IMR-90 (cell line): ENCODE measurements around the gene KRTAP19-6. TPM values are rescaled to one million over a fixed set of nuclear protein-coding genes. Genes with fewer than 3 reads are reported as not detected.
"Not testable (repeated sequence)": the region's sequence is repeated elsewhere in the genome, so short reads cannot be mapped to it uniquely, and the experiment has no call there.

Source experiments
- ATAC-seq: fragments of 200-7000 bp; cut with Tn5 transposase; 2 replicates; pipeline ENCODE4 v1.9.1; 2020; ENCODE audit warnings: low read depth, mild to moderate bottlenecking, moderate library complexity
- BruUV-seq: library from RNA; stranded (reverse); fragments of 400-500 nt; replicated peaks from 2 replicates; lab custom pipeline; 2021; lab: Mats Ljungman, UMichigan
- CTCF ChIA-PET: fragments of 300-600 bp; formaldehyde crosslinking; extraction: SDS; loops from one replicate; lab custom pipeline; 2021; ENCODE audit warnings: antibody characterized with exemption; lab: Yijun Ruan, JAX
- POLR2A ChIA-PET: fragments of 300-600 bp; sonication (Branson Sonifier 250); formaldehyde crosslinking; loops from one replicate; lab custom pipeline; 2022; ENCODE audit warnings: antibody characterized with exemption; ENCODE audit not compliant: unreplicated experiment; lab: Charles Lee
- DNase-seq: peaks from one replicate; pipeline ENCODE4 v3.0.0; 2013
- H2AFZ ChIP-seq: replicated peaks from 2 replicates; pipeline ENCODE3; 2013; ENCODE audit warnings: low read length, mild to moderate bottlenecking; ENCODE audit not compliant: poor library complexity
- H2AK5ac ChIP-seq: 2 replicates; pipeline ENCODE4 v1.6.1; 2013; ENCODE audit warnings: low read depth, low read length, inconsistent platforms
- H2AK9ac ChIP-seq: replicated peaks from 2 replicates; pipeline ENCODE3; 2013; ENCODE audit warnings: mild to moderate bottlenecking, low read depth, low read length, moderate library complexity; ENCODE audit not compliant: poor library complexity
- H2BK120ac ChIP-seq: 2 replicates; pipeline ENCODE4 v1.6.1; 2013; ENCODE audit warnings: low read depth, low read length, inconsistent platforms
- H2BK15ac ChIP-seq: 3 replicates; pipeline ENCODE4 v1.6.1; 2013; ENCODE audit warnings: low read depth, low read length, inconsistent platforms
- H2BK20ac ChIP-seq: 2 replicates; pipeline ENCODE4 v1.6.1; 2013; ENCODE audit warnings: low read depth, mild to moderate bottlenecking, inconsistent platforms, low read length, moderate library complexity
- H2BK5ac ChIP-seq: 2 replicates; pipeline ENCODE4 v1.6.1; 2013; ENCODE audit warnings: mild to moderate bottlenecking, low read depth, low read length, inconsistent platforms; ENCODE audit not compliant: poor library complexity, severe bottlenecking
- H3K14ac ChIP-seq: replicated peaks from 2 replicates; pipeline ENCODE4 v1.6.1; 2013; ENCODE audit warnings: low read depth, low read length, inconsistent platforms
- H3K18ac ChIP-seq: 2 replicates; pipeline ENCODE4 v1.6.1; 2013; ENCODE audit warnings: low read depth, low read length, control low read depth
- H3K23ac ChIP-seq: 2 replicates; pipeline ENCODE4 v1.6.1; 2013; ENCODE audit warnings: low read depth, low read length, inconsistent platforms
- H3K27ac ChIP-seq: 2 replicates; pipeline ENCODE4 v1.5.1; 2013; ENCODE audit warnings: mild to moderate bottlenecking, control low read depth, low read length; ENCODE audit not compliant: insufficient read depth
- H3K27me3 ChIP-seq: 2 replicates; pipeline ENCODE4 v1.6.1; 2013; ENCODE audit warnings: low read length; ENCODE audit not compliant: control insufficient read depth, insufficient read depth
- H3K36me3 ChIP-seq: 2 replicates; pipeline ENCODE4 v1.6.1; 2013; ENCODE audit warnings: low read length, mixed read lengths; ENCODE audit not compliant: control insufficient read depth, insufficient read depth
- H3K4ac ChIP-seq: 2 replicates; pipeline ENCODE4 v1.6.1; 2013; ENCODE audit warnings: low read depth, low read length, inconsistent platforms
- H3K4me1 ChIP-seq: 2 replicates; pipeline ENCODE4 v1.6.1; 2013; ENCODE audit warnings: low read length, mixed read lengths; ENCODE audit not compliant: control insufficient read depth, insufficient read depth
- H3K4me2 ChIP-seq: 2 replicates; pipeline ENCODE4 v1.6.1; 2013; ENCODE audit warnings: low read depth, mild to moderate bottlenecking, control low read depth, low read length, moderate library complexity
- H3K4me3 ChIP-seq: 2 replicates; pipeline ENCODE4 v1.5.1; 2013; ENCODE audit warnings: low read depth, mild to moderate bottlenecking, control low read depth, low read length, moderate library complexity; ENCODE audit not compliant: insufficient read depth
- H3K56ac ChIP-seq: 2 replicates; pipeline ENCODE4 v1.6.1; 2013; ENCODE audit warnings: low read length, inconsistent platforms; ENCODE audit not compliant: insufficient read depth; ENCODE audit errors: extremely low read depth
- H3K79me1 ChIP-seq, 2 experiments: 2 replicates each; pipeline ENCODE4 v1.6.1; 2013; ENCODE audit warnings: low read length in 2 of 2, inconsistent platforms in 1 of 2, low read depth in 1 of 2
- H3K9ac ChIP-seq: 2 replicates; pipeline ENCODE4 v1.6.1; 2013; ENCODE audit warnings: low read depth, low read length, control low read depth
- H3K9me1 ChIP-seq: 2 replicates; pipeline ENCODE4 v1.6.1; 2013; ENCODE audit warnings: low read length, inconsistent platforms; ENCODE audit not compliant: insufficient read depth
- H3K9me3 ChIP-seq: 2 replicates; pipeline ENCODE4 v1.6.1; 2013; ENCODE audit warnings: low read length; ENCODE audit not compliant: control insufficient read depth, insufficient read depth
- H4K20me1 ChIP-seq: 2 replicates; pipeline ENCODE4 v1.6.1; 2013; ENCODE audit warnings: low read length, inconsistent platforms; ENCODE audit not compliant: insufficient read depth
- H4K5ac ChIP-seq: 2 replicates; pipeline ENCODE4 v1.6.1; 2013; ENCODE audit warnings: mild to moderate bottlenecking, low read depth, low read length, control low read depth
- H4K8ac ChIP-seq, 2 experiments: 2 replicates each; pipeline ENCODE4 v1.6.1; 2013; ENCODE audit warnings: low read depth in 2 of 2, low read length in 2 of 2, control low read depth in 1 of 2, inconsistent platforms in 1 of 2
- H4K91ac ChIP-seq: 2 replicates; pipeline ENCODE4 v1.6.1; 2013; ENCODE audit warnings: low read depth, low read length, inconsistent platforms; ENCODE audit not compliant: insufficient read depth
- BHLHE40 ChIP-seq: fragments of 150-350 bp; IDR thresholded peaks from 2 replicates; pipeline ENCODE4 v1.6.1; 2016; ENCODE audit warnings: mild to moderate bottlenecking, low read depth, low read length
- MXI1 ChIP-seq: IDR thresholded peaks from 2 replicates; pipeline ENCODE4 v1.6.1; 2012; ENCODE audit warnings: low read depth, mild to moderate bottlenecking, low read length, moderate library complexity, borderline replicate concordance
- POLR2A ChIP-seq: IDR thresholded peaks from 2 replicates; pipeline ENCODE4 v1.6.1; 2012; ENCODE audit warnings: mild to moderate bottlenecking, low read depth, low read length
- RCOR1 ChIP-seq: IDR thresholded peaks from 2 replicates; pipeline ENCODE4 v1.6.1; 2012; ENCODE audit warnings: mild to moderate bottlenecking, low read length, improper control_type of control experiment; ENCODE audit not compliant: insufficient replicate concordance
- WGBS, 2 experiments: methylation state at CpG; one replicate each; pipeline versions ENCODE4 v1.1.5 to v1.1.7; 2013; ENCODE audit warnings: missing lambda C conversion rate in 2 of 2; ENCODE audit not compliant: insufficient read length in 1 of 2; ENCODE audit errors: extremely low coverage in 2 of 2; 5-methylcytosine and 5-hydroxymethylcytosine counted together
- dilution Hi-C: fragments of 300-500 bp; cut with HindIII; formaldehyde crosslinking; loops from one replicate; pipeline ENCODE4 v1.14.3; 2018; ENCODE audit warnings: low sequenced_read_pairs; ENCODE audit not compliant: unreplicated experiment
- in situ Hi-C: fragments of 300-500 bp; cut with MboI; formaldehyde crosslinking; loops from 3 replicates; pipeline ENCODE4 v1.14.3; 2019; ENCODE audit warnings: low sequenced_read_pairs, inconsistent platforms, mixed read lengths
- intact Hi-C: fragments of 100-400 bp; cut with micrococcal nuclease; formaldehyde crosslinking; loops from 2 replicates; pipeline ENCODE4 v1.10.0; 2022
- polyA plus RNA-seq, 3 experiments: library from polyadenylated mRNA; depleted of rRNA; stranded (reverse); fragments of >200 nt; gene quantifications; 2 replicates each; pipeline ENCODE4 v1.2.3, GENCODE V29; 2012; ENCODE audit warnings: low replicate concordance in 1 of 3
- total RNA-seq: library from RNA; depleted of rRNA; stranded (reverse); fragments of >200 nt; gene quantifications from 2 replicates; pipeline ENCODE4 v1.2.3, GENCODE V29; 2012

Gene KRTAP19-6
- total and polyA plus RNA-seq, 2 of the 4 experiments (the other 2 are of a cell fraction): not detected

- Histone ChIP-seq H3K79me1 (no peaks in the 10 kb centered on the region), H4K91ac (no peak overlapping the region), H3K4me1 (no peaks in the 10 kb centered on the region), H2AFZ (no peak overlapping the region), H3K27ac (no peak overlapping the region), H2BK20ac (no peak overlapping the region), H2AK5ac (no peak overlapping the region), H4K5ac (no peak overlapping the region), H3K14ac (no peak overlapping the region), H3K23ac (no peak overlapping the region), H2AK9ac (no peak overlapping the region), H3K9me1 (no peaks in the 10 kb centered on the region), H3K4me3 (no peak overlapping the region), H3K9me3 (peaks cover 14% of the 10 kb centered on the region), H3K56ac (no peak overlapping the region), H3K36me3 (no peaks in the 10 kb centered on the region), H4K20me1 (no peaks in the 10 kb centered on the region), H3K27me3 (no peaks in the 10 kb centered on the region), H4K8ac (no peak overlapping the region), H3K4ac (no peak overlapping the region), H3K18ac (no peak overlapping the region), H3K4me2 (no peak overlapping the region), H2BK15ac (no peak overlapping the region), H2BK120ac (no peak overlapping the region), H3K9ac (no peak overlapping the region), H2BK5ac (no peak overlapping the region)
- TF ChIP-seq BHLHE40 (no peak), POLR2A (no peak), MXI1 (no peak), RCOR1 (no peak)
- DNase-seq: no peak
- ChIA-PET POLR2A (no interaction called here), CTCF (no interaction called here)
- no TSS peak for BruUV-seq
- intact Hi-C loops (no loop called here), in situ Hi-C loops (no loop called here), dilution Hi-C loops (no loop called here)
- WGBS, 2 experiments: no CpG with 5 or more reads among the region's 1 CpG
- no peak for ATAC-seq
These were observed 26.0 kb downstream of the KRTAP19-6 start for GRCh38 chr21:30515681-30516080.

GRCh38 chr21:30505621-30506205 is 36.0 kb downstream of the KRTAP19-6 start:
- CTCF ChIA-PET, H4K8ac ChIP-seq, H3K4me1 ChIP-seq, dilution Hi-C loops, H3K27ac ChIP-seq, POLR2A ChIA-PET, H4K20me1 ChIP-seq, H2AFZ ChIP-seq, H2AK5ac ChIP-seq, intact Hi-C loops, H3K79me1 ChIP-seq, H3K14ac ChIP-seq, H3K56ac ChIP-seq, H4K91ac ChIP-seq, H3K36me3 ChIP-seq, H3K9me3 ChIP-seq, H3K18ac ChIP-seq, H3K9me1 ChIP-seq, H2BK15ac ChIP-seq, in situ Hi-C loops, BruUV-seq, H2BK120ac ChIP-seq, H3K4ac ChIP-seq, H3K4me3 ChIP-seq, ATAC-seq, H4K5ac ChIP-seq, H3K4me2 ChIP-seq, H3K9ac ChIP-seq, DNase-seq, H2BK5ac ChIP-seq, H3K23ac ChIP-seq, H3K27me3 ChIP-seq, H2BK20ac ChIP-seq, H2AK9ac ChIP-seq: not testable (repeated sequence)
- WGBS, 2 experiments: no CpG with 5 or more reads among the region's 4 CpGs
